HG02623 (cell line): Measurements from ENCODE around the gene RGS8.

Experiments used
- ATAC-seq: cut with Tn5 transposase; IDR thresholded peaks from one replicate; pipeline ENCODE4 v1.9.1; 2021; ENCODE audit warnings: moderate library complexity; ENCODE audit not compliant: unreplicated experiment

Gene RGS8

DNA sequence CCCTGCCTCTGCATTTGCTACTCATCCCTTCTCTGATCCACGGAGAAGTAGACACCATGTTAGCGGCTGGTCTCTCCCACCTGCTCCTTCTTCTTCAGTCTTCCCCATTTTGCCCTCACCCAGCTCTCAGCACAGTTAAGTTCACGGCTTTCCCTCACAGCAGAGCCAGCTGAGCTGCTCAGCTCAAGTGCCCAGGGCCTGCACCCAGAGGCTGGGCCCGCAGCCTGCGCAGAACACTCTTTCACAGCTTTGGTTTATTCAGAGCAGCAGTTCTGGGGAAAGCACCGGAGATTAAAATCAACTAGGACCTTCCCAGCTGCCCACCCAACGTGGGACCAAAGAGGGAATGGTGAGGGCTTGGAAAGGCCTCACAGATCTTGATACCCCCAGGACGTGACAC lies 41.9 kb downstream of the RGS8 start:
- no peak for ATAC-seq

DNA sequence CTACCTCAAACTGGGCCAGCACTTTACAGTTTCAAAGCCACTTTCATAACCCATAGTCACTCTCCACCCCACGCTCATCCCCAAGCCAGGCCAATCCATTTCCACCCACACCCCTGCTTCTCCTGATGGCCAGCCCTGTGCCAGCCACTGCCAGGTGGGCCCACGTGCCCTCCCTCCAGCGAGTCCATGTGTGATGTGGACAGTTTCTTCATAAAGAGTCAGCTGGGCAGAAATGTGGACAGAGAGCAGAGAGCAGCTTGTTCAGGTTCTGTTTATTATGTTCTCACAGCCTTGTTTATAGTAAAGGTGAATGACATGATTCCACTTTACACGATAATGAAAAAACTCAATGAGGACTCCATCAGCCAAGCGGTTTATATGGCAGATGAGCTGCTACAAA lies 42.8 kb downstream of the RGS8 start:
- ATAC-seq = no peak

DNA sequence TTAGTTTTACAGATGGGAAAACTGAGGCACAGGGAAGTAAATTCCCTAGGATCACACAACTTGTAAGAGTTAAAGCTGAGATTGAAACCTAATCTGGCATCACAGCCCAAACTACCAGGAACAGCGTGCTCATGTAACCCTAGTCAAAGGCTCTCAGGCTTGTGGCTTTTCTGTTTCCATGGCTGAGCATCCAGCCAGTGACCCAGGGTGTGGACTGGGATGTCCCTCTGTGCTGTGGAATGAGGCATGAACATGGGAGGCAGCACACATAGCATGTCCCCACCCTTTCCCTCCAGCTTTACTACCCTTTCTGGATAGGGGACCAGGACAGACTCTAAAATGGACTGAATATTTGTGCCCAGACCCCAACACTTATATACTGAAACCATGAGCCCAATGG lies 45.1 kb downstream of the RGS8 start:
- ATAC-seq = no peak

GRCh38 chr1:182637769-182638168 lies 46.6 kb downstream of the RGS8 start:
- no peak for ATAC-seq

DNA sequence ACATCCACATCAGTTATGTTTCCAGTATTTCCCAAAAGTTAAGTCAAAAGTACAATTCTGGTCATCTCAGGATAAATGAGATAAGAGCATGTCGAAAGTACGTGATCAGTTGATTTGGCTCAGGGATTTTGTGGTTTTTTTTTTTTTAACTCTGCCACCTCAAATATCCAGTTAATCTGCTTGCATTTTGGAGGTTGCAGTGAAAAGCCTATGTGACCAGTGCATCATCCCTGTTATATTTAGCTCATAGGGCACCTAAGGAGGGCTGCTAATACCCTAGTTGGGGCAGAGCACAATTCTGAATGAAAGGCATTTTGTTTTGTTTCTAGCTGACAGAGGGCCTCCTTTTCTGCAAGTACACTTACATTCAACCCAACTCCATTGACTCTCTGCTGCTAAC lies 48.5 kb downstream of the RGS8 start:
- ATAC-seq = no peak
